DOHH2 (cell line): ENCODE data around the gene SRD5A1.

Source experiments
- H3F3A ChIP-seq: fragments of 200-600 bp; sonication (generic), shearing (Covaris generic); 2 replicates; pipeline ENCODE4 v1.6.0; 2016; ENCODE audit warnings: antibody characterized with exemption, mild to moderate bottlenecking; ENCODE audit not compliant: control insufficient read depth, insufficient read depth
- H3K27ac ChIP-seq: fragments of 200-600 bp; sonication (generic); 2 replicates; pipeline ENCODE4 v1.5.1; 2014; ENCODE audit warnings: low read depth, mild to moderate bottlenecking, low read length, moderate library complexity
- H3K27me3 ChIP-seq: fragments of 200-600 bp; sonication (generic); 2 replicates; pipeline ENCODE4 v1.6.1; 2014; ENCODE audit warnings: mild to moderate bottlenecking, low read length, mixed read lengths; ENCODE audit not compliant: control insufficient read depth
- H3K36me3 ChIP-seq: fragments of 200-600 bp; sonication (generic); 2 replicates; pipeline ENCODE4 v1.6.1; 2014; ENCODE audit warnings: mild to moderate bottlenecking, low read length, moderate library complexity, mixed read lengths; ENCODE audit not compliant: control insufficient read depth
- H3K4me1 ChIP-seq: fragments of 200-600 bp; sonication (generic); 2 replicates; pipeline ENCODE4 v1.6.1; 2014; ENCODE audit warnings: mild to moderate bottlenecking, low read length, mixed read lengths; ENCODE audit not compliant: control insufficient read depth
- H3K4me2 ChIP-seq: fragments of 200-600 bp; sonication (generic); 2 replicates; pipeline ENCODE4 v1.6.0; 2014; ENCODE audit warnings: mild to moderate bottlenecking, low read length, moderate library complexity
- H3K4me3 ChIP-seq: fragments of 200-600 bp; sonication (generic); 2 replicates; pipeline ENCODE4 v1.5.1; 2014; ENCODE audit warnings: mild to moderate bottlenecking, low read length, mixed read lengths
- H3K79me2 ChIP-seq: fragments of 200-600 bp; sonication (generic); 2 replicates; pipeline ENCODE4 v1.6.1; 2014; ENCODE audit warnings: mild to moderate bottlenecking, low read length, mixed read lengths; ENCODE audit not compliant: control insufficient read depth
- H3K9me2 ChIP-seq: fragments of 200-600 bp; sonication (generic); replicated peaks from 2 replicates; pipeline ENCODE4 v1.6.1; 2014; ENCODE audit warnings: mild to moderate bottlenecking, low read length, mixed read lengths; ENCODE audit not compliant: control insufficient read depth
- H3K9me3 ChIP-seq: fragments of 200-600 bp; sonication (generic); 2 replicates; pipeline ENCODE4 v1.6.1; 2014; ENCODE audit warnings: antibody characterized with exemption, low read length, mixed read lengths; ENCODE audit not compliant: control insufficient read depth, insufficient read depth
- H4K20me1 ChIP-seq: fragments of 200-600 bp; sonication (generic); 2 replicates; pipeline ENCODE4 v1.6.0; 2014; ENCODE audit warnings: low read depth, mild to moderate bottlenecking, antibody characterized with exemption, low read length, moderate library complexity; ENCODE audit not compliant: control insufficient read depth, insufficient read depth
- CTCF ChIP-seq: fragments of 200-600 bp; sonication (generic); IDR thresholded peaks from one replicate; pipeline ENCODE4 v1.5.1; 2014; ENCODE audit warnings: antibody characterized with exemption, mild to moderate bottlenecking, low read depth, low read length; ENCODE audit not compliant: poor library complexity, severe bottlenecking
- EZH2phosphoT487 ChIP-seq: fragments of 200-600 bp; sonication (generic); IDR thresholded peaks from 2 replicates; pipeline ENCODE4 v1.6.1; 2017; ENCODE audit warnings: borderline replicate concordance, mild to moderate bottlenecking, antibody characterized with exemption, low read length, moderate library complexity, mixed read lengths

The SRD5A1 gene

GRCh38 chr5:6602441-6602840 lies 30.8 kb upstream of the SRD5A1 start:
- peaks cover 95% of the 10 kb centered on the region for H3K36me3 ChIP-seq
- no peak for TF ChIP-seq CTCF
- no peak for TF ChIP-seq EZH2phosphoT487

GRCh38 chr5:6603643-6604042 lies 29.6 kb upstream of the SRD5A1 start:
- Histone ChIP-seq H3K4me2 (no peak overlapping the region), H3K9me2 (no peaks in the 10 kb centered on the region), H3K36me3 (peaks cover 95% of the 10 kb centered on the region), H4K20me1 (peaks cover 2% of the 10 kb centered on the region), H3K79me2 (no peaks in the 10 kb centered on the region; the same call in 1 of the 2 replicates), H3F3A (0 out of 2 replicates have a peak, but pooled peaks cover 3% of the 10 kb centered on the region), H3K4me1 (no peaks in the 10 kb centered on the region), H3K9me3 (no peaks in the 10 kb centered on the region), H3K4me3 (no peak overlapping the region), H3K27me3 (no peaks in the 10 kb centered on the region), H3K27ac (no peak overlapping the region)
- TF ChIP-seq CTCF: no peak
- TF ChIP-seq EZH2phosphoT487: no peak

More at GRCh38 chr5:6602441-6602840, 30.8 kb upstream of the SRD5A1 start:
- Histone ChIP-seq H3K4me3 (no peak overlapping the region), H3K4me1 (no peaks in the 10 kb centered on the region), H4K20me1 (peaks cover 2% of the 10 kb centered on the region), H3K9me3 (no peaks in the 10 kb centered on the region), H3K79me2 (no peaks in the 10 kb centered on the region), H3K4me2 (no peak overlapping the region), H3K27me3 (no peaks in the 10 kb centered on the region), H3F3A (0 out of 2 replicates have a peak, but pooled peaks cover 3% of the 10 kb centered on the region), H3K9me2 (no peaks in the 10 kb centered on the region), H3K27ac (no peak overlapping the region)

GRCh38 chr5:6604341-6604740 lies 28.9 kb upstream of the SRD5A1 start:
- TF ChIP-seq EZH2phosphoT487 (no peak), CTCF (no peak)

GRCh38 chr5:6604946-6605345 lies 28.3 kb upstream of the SRD5A1 start:
- H3F3A ChIP-seq: no peaks in the 10 kb centered on the region
- peaks cover 2% of the 10 kb centered on the region for H4K20me1 ChIP-seq
- TF ChIP-seq CTCF: no peak
- TF ChIP-seq EZH2phosphoT487: no peak

More at GRCh38 chr5:6604341-6604740, 28.9 kb upstream of the SRD5A1 start:
- Histone ChIP-seq H4K20me1 (peaks cover 2% of the 10 kb centered on the region), H3K4me1 (no peaks in the 10 kb centered on the region), H3K27me3 (no peaks in the 10 kb centered on the region), H3K4me2 (no peak overlapping the region), H3K9me3 (no peaks in the 10 kb centered on the region), H3K9me2 (no peaks in the 10 kb centered on the region), H3K36me3 (peaks cover 97% of the 10 kb centered on the region), H3F3A (0 out of 2 replicates have a peak, but pooled peaks cover 3% of the 10 kb centered on the region), H3K79me2 (no peaks in the 10 kb centered on the region; the same call in 1 of the 2 replicates), H3K4me3 (no peak overlapping the region), H3K27ac (no peak overlapping the region)

More at GRCh38 chr5:6604946-6605345, 28.3 kb upstream of the SRD5A1 start:
- Histone ChIP-seq H3K4me2 (no peak overlapping the region), H3K36me3 (peaks cover 97% of the 10 kb centered on the region), H3K27ac (no peak overlapping the region), H3K4me3 (no peak overlapping the region), H3K27me3 (no peaks in the 10 kb centered on the region), H3K79me2 (no peaks in the 10 kb centered on the region; the same call in 1 of the 2 replicates), H3K9me3 (no peaks in the 10 kb centered on the region), H3K9me2 (no peaks in the 10 kb centered on the region), H3K4me1 (no peaks in the 10 kb centered on the region)
